ENCODE data around the gene PIGQ. TPM values are rescaled to one million over a fixed set of nuclear protein-coding genes. Genes with fewer than 3 reads are reported as not detected.
"Not testable (repeated sequence)": the region's sequence is repeated elsewhere in the genome, so short reads cannot be mapped to it uniquely, and the experiment has no call there.

The PIGQ gene
- total RNA-seq, 1 experiment from 2014 or later: 53.0 TPM

DNA sequence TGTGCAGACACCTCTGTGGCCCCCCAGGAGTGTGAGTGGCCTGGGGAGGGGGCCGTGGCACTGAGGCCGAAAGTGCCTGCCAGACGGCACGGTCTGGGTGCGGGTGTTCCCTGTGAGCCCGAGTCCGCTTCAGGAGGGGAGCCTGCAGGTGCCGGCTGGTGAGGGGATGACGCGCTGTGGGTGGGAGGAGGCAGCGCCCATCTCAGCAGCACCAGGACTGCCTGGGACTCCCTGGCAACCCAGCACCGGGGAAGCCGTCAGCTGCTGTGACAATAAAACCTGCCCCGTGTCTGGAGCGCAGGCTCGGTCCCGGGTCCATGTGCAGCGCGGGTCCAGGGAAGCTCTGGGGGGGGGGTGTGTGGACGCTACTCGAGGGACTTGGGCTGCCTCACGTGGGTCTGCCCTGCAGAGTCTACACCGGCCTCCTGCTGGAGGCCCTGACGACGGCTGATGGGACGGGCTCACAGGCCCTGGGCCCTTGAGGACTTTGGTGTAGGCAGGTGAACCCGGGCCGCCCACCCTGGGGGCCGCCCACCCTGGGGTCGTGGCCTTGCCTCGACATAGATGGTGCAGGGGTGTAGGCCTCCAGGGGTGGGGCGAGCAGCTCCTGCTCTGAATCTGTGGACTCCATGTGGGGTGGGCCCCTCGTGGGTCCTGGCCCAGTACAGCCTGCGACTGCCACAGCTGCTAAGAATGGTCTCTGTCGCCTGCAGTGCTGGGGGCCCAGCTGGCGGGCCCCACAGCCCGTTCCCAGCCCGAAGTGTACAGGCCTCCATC lies 14.2 kb downstream of the PIGQ start:
- DNase-seq (ENCODE audit: low read depth): no peak

DNA sequence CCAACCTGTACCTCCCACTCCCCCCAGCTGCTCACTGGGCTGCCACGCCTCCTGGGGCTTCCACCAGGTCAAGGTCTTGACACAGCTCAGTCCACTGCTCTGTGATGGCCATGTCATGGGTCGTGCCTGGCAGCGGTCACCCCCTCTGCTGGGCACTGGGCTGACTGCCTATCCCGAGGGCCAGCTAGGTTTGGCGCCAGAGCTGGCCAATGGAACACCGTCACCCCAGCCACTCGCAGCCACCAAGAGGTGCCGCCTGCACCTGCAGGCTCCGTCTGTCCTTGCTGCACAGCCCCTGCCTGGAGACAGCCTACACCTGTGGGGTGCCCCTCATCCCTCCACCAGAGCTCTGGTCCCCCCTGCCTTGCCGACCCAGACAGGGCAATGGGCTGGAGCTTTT lies 15.6 kb downstream of the PIGQ start:
- DNase-seq (ENCODE audit: low read depth): no peak

DNA sequence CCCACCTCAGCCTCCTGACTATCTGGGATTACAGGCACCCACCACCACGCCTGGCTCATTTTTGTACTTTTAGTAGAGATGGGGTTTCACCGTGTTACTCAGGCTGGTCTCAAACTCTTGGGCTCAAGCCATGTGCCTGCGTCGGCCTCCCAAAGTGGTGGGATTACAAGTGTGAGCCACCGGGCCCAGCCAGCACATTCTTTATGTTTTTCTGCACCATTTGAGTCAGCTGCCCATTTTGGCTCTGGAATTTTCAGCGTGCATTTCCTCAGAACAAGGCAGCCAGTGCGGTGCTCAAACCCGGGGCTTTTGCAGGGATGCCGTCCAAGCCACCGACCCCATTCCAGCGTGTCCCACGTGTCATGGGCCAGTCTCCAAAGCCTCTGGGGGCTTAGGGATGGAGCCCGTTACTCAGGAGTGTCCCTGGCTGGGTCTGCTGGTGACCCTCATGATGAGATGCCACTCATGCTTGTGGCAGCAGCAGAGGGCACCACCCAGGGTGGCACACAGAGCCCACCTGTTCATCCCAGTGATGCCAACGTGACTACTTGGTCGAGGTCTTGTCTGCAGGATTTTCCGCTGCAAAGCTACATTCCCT lies 16.4 kb downstream of the PIGQ start:
- DNase-seq (ENCODE audit: low read depth): no peak

- DNase-seq (ENCODE audit: low read depth): no peak
Observed at GRCh38 chr16:586645-587590, 17.1 kb downstream of the PIGQ start.

DNA sequence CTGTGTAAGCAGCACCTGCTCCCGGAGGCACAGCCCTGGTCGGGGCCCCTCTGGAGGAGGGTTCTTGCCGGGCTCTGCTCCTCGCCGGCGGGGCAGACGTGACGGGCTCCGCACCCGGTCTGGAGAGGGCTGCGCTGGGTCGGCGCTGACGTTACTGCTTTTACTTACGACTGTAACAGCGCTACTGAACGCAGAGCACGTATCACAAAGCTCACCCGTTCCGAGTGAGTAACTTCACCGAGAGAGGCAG lies 18.8 kb downstream of the PIGQ start:
- peak; percentile 38 for DNase-seq (ENCODE audit: low read depth)

DNA sequence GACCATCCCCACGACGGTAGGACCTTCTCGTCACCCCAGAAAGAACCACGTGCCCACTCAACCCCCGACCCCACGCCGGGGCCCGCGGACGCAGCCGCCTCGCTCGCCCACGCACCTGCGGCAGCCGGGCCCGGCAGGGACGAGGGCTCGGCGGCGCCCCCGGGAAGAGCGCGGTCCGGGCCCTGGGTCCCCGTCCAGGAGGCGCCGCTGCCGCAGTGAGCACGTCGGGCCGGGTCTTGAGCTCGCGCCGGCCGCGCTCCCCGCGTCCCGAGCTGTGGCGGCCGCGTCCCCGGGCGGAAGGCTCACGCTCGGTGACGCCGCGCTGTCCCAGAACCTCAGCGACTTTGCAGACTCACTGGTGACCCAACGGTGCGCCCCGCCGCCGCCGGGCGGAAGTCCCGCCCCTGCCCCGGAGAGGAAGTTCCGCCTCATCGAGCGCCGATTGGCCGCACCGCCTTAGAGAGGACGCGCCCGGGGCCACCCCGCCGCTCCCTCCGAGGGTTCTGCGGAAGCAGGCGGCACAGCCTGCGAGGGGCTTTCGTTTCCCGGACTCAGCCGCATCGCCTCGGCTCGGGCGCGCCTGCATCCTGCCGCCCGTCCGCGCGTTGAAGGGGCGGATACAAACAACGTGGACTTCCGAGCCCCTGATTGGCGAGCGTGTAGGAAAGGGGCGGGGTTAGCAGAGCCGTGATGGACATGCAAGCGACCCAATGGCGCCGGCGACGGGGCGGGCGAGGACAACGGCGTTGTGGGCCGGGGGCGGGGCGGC lies 19.3 kb downstream of the PIGQ start:
- peak; percentile 90 for DNase-seq (ENCODE audit: low read depth)

DNA sequence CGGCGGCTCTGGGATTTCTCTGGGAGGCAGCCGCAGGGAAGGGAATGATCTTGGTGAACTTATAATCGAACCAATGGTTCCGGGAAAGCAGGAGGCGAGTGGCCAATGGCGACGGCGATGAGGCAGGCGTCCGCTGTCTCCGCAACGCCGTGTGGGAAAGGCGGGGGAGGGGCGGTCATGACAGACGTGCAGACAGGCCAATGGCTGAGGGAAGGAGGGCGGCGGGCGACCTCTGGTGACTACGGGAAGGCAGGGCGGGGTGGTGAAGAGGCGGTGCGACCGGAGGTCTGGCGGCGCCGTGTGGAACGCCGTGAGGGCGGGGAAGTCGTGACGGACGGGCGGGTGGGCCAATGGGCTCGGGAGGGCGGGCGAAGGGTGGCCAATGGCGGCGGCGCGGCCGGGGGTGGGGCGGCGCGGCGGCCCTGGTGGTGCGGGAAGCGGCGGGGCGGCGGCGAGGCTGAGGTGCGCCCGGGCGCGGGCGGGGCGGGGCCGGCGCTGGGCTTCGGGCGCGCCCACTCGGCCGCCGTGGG lies 20.0 kb downstream of the PIGQ start, which contains the start of gene RAB40C:
Gene RAB40C, plus strand, starts transcription at position 409 of the 530 bp plus-strand sequence. CDS start 226 bp downstream, outside the sequence.
- peak; percentile 90 for DNase-seq (ENCODE audit: low read depth)

DNA sequence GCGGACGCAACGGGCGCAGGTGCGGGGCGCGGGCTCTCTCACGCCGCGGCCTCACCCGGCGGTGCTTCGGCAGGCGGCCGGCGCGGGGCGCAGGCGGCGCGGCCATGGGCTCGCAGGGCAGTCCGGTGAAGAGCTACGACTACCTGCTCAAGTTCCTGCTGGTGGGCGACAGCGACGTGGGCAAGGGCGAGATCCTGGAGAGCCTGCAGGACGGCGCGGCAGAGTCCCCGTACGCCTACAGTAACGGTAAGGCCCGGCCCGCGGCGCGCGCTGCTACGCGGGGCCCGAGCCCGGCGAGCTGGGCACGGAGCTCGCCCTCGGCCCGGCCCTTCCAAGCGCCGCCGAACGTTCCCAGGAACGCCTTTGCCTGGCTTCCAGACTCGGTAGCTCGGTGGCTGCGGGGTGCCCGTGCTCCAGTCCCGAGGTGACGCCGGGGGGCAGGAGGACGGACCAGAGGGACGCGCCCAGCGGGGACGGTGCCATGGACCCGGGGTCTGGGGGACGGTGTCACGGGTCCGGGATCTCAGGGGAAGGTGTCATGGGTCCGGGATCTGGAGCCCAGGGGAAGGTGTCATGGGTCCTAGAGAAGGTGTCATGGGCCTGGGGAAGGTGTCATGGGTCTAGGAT lies 20.5 kb downstream of the PIGQ start:
- DNase-seq (ENCODE audit: low read depth): no peak

DNA sequence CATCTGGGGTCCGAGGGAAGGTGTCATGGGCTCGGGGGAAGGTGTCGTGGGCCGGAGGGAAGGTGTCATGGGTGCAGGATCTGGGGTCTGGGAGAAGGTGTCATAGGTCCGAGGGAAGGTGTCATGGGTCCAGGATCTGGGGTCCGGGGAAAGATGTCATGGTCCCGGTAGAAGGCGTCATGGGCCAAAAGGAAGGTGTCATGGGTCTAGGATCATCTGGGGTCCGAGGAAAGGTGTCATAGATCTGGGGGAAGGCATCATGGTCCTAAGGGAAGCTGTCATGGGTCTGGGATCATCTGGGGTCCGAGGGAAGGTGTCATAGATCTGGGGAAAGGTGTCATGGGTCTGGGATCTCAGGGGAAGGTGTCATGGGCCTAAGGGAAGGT lies 21.0 kb downstream of the PIGQ start:
- no peak for DNase-seq (ENCODE audit: low read depth)

DNA sequence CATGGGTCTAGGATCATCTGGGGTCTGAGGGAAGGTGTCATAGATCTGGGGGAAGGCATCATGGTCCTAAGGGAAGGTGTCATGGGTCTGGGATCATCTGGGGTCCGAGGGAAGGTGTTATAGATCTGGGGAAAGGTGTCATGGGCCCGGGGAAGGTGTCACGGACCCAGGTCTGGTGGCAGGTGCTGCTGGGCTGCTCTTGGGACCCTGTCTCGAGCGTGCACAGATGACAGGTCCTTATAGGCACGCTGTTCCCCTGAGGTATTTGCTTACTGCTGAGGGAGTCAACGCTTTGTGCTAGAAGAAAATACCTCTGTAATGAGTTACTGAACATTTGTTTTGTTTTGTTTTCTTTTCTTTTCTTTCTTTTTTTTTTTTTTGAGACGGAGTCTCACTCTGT lies 21.5 kb downstream of the PIGQ start:
- DNase-seq (ENCODE audit: low read depth): no peak

- no peak for DNase-seq (ENCODE audit: low read depth)
Observed at GRCh38 chr16:591892-592517, 22.2 kb downstream of the PIGQ start.

DNA sequence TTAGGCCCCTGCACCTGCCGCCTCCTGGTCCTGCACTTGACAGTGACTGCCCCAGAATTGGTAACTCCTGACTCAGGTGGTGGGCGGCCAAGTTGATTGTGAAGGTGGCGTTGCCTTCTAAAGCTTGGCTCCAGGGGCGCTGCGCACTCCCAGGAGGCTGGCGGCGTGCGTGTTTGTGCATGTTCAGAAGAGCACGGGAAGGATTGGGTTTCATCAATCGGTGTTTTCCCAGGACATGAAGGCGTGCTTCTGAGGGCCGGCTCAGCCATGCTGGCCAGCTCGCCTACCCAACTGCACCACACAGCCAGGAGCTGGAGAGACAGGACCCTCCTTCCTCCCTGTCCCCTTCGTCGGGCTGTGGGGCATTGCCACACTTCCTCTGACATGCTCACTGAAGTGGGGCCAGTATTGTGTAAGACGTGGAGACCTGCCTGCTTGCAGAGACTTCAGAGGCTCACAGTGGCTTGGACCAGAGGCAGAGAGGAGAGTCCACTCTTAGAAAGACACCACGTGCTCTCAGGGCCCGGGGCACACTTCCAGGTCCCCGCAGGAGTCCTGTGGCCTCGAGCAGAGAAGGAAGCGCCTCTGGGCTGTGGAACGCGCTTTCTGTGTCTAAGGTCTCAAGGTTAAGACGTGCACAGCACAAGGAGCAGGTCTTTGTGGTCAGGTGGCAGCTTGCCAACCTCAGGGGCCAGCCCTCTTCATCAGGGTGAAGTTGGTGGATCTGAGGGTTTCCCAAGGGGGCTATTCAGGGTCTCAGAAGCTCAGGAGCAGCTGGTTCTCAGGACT lies 22.9 kb downstream of the PIGQ start:
- DNase-seq (ENCODE audit: low read depth): no peak

DNA sequence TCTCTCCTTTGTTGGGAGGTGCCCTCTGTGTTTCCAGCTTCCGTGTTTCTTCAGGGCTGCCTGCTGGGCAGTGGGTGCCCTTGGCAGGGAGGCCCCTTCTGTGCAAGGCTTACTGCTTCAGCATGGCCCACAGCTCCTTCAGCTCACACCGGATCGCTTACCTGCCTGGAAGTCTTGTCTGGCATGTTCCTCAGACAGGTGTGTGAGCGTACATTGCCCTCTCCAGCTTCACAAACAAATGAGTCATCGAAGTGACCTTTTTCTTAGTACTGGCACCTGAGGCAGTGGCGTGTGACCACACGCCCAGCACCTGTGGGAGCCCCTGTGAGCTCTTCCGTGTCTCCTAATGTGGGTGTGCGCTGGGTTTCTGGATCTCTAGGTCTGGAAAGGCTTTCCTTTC lies 23.6 kb downstream of the PIGQ start:
- no peak for DNase-seq (ENCODE audit: low read depth)

GRCh38 chr16:593807-594206 lies 24.0 kb downstream of the PIGQ start:
- DNase-seq (ENCODE audit: low read depth): no peak

GRCh38 chr16:595094-595528 lies 25.3 kb downstream of the PIGQ start:
- DNase-seq (ENCODE audit: low read depth): no peak

DNA sequence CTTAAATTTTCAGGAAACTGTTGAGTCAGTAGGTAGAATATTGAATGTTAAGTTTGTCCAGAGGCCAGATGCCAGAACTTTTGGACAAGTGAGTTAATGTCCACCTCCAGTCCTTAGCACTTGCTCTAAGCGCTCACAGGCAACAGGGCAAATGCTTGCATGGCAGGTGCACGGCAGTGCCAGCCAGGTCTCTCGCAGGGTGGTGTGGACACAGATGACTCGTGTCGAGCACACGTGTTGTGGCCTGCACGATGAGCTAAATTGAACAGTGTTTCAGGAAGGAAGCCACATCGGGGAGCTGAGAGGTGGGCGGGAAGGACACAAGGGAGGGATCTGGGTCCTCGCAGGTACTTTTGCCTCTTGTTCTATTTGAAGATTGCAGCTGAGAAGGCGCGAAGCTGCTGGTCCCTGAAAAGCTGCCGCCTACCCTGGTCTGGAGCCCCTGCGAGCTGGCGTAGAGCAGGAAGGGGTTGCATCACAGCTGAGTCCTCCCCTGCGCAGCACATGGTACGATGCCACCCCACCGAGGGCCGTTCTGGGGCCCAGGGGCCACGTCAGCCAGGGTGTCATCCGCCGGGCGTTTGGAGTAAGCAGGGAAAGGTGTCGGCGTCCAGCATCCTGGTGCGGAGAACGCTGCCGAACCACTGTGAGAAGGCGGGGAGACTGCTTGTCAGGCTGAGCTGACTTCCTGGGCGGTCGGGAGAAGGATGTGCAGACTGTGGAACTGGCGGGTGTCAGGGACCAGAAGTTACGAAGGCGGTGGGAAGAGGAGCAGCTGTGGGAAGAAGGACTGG lies 26.4 kb downstream of the PIGQ start:
- no peak for DNase-seq (ENCODE audit: low read depth)

DNA sequence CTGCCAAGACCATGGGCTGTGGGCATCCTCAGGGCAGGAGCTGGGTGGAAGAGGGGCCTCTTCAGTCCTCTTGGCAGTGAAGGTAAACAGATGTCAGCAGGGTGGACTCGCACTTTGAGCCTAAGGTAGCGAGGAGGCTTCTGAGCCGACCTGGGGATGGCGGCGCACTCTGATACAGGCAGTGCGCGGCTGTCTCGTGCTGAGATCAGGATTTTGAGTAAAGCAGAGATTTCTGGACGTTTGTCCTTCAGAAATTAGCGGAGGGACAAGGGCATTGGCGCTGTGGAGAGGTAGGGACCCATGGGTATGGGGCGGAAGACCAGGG lies 26.9 kb downstream of the PIGQ start:
- DNase-seq (ENCODE audit: low read depth): no peak

- not testable (repeated sequence) for DNase-seq (ENCODE audit: low read depth)
Observed at GRCh38 chr16:597655-598054, 27.9 kb downstream of the PIGQ start.
